NCI-H82 treated with DMSO at 0.1 percent for 48 hours (cell line): ENCODE results near the gene RFPL3.

Experiments
- DNase-seq: peaks from one replicate; lab custom pipeline; 2025; ENCODE audit not compliant: unreplicated experiment; lab: John Stamatoyannopoulos, UW

Gene RFPL3

GRCh38 chr22:32410459-32410858 lies 52.8 kb downstream of the RFPL3 start:
- DNase-seq, result no peak
